Prostate gland (tissue), 2 donors: ENCODE results near the gene IFT22. TPM values are rescaled to one million over a fixed set of nuclear protein-coding genes. Genes with fewer than 3 reads are reported as not detected.

ENCODE experiments used
- DNase-seq: peaks from one replicate; pipeline ENCODE4 v3.0.0-alpha.2; 2019; ENCODE audit warnings: low spot score
- H3K27ac ChIP-seq, 2 donors: fragments of 200-600 bp; sonication (generic); 2 replicates each; pipeline ENCODE4 v1.5.1; 2017 to 2019
- H3K27me3 ChIP-seq: fragments of 200-600 bp; sonication (generic); replicated peaks from 2 replicates; pipeline ENCODE4 v1.5.1; 2019; ENCODE audit not compliant: insufficient read depth
- H3K36me3 ChIP-seq, 2 donors: fragments of 200-600 bp; sonication (generic); 1 replicate in 1 of 2; 2 replicates in 1 of 2; pipeline versions ENCODE4 v1.5.1 to v1.8.1; 2017 to 2019
- H3K4me1 ChIP-seq: fragments of 200-600 bp; sonication (generic); replicated peaks from 2 replicates; pipeline ENCODE4 v1.5.1; 2019
- H3K4me3 ChIP-seq, 2 donors: fragments of 200-600 bp; sonication (generic); 2 replicates each; pipeline ENCODE4 v1.5.1; 2017 to 2019
- H3K9me3 ChIP-seq: fragments of 200-600 bp; sonication (generic); 2 replicates; pipeline ENCODE4 v1.5.1; 2017
- CTCF ChIP-seq, 4 experiments: fragments of 200-600 bp in 2 of 4; fragments of 450-650 bp in 2 of 4; sonication (generic) in 2 of 4; IDR thresholded peaks; 1 replicate in 3 of 4; 2 replicates in 1 of 4; pipeline ENCODE4 v1.5.1; 2016 to 2019; ENCODE audit warnings: antibody characterized with exemption in 4 of 4, mild to moderate bottlenecking in 2 of 4, moderate library complexity in 2 of 4
- POLR2A ChIP-seq: fragments of 450-650 bp; IDR thresholded peaks from one replicate; pipeline ENCODE4 v1.6.1; 2016; ENCODE audit warnings: antibody characterized with exemption, mild to moderate bottlenecking
- POLR2AphosphoS5 ChIP-seq: sonication (generic); formaldehyde crosslinking; IDR thresholded peaks from one replicate; pipeline ENCODE4 v1.6.1; 2017; ENCODE audit warnings: antibody characterized with exemption
- WGBS: methylation state at CpG from one replicate; pipeline ENCODE4 v1.1.5; 2018; 5-methylcytosine and 5-hydroxymethylcytosine counted together
- intact Hi-C: fragments of 100-400 bp; cut with DNase I; formaldehyde crosslinking; loops from one replicate; pipeline ENCODE4 v1.14.2; 2022
- total RNA-seq, 2 donors: library from RNA; depleted of rRNA; stranded (reverse); fragments of >200 nt; gene quantifications; one replicate each; pipeline ENCODE4 v1.1.0, GENCODE V29; 2016

Gene IFT22
- total RNA-seq, 2 donors from 2014 or later = 24.7 to 37.7 TPM

DNA sequence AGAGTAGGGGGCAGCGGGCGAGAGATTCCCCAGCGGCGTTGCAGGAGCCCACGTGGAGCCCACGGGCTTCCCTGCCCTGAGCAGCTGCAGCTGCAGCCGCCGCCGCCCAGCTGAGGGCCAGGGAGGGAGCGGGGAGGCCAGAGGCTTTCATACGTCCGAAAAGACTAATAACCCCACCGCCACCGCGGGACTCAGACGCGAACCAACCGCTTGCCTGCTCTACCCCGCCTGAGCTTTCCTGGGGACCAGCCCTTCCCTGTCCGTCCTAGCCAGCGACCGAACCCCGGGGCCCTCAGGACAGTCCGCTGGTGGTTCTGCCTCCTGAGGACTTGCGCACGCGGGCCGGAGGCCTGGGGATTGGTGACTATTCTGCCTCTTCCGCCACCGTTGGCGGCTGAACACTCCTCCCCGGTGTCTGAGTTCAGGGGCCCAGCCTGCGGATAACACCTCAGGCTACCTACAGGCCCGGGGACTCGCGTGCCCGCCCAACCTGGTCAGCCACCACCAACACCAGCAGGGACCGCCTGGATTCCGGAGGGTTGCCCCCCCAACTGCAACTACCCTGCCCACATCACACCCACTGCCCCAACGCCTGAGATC, 18.4 kb downstream of the IFT22 start:
- no peak overlapping the region for H3K27ac ChIP-seq
- no peaks in the 10 kb centered on the region for H3K4me1 ChIP-seq
- WGBS = 16% methylated on average over 28 of the region's 40 CpGs
- TF ChIP-seq POLR2A (no peak), POLR2AphosphoS5 (no peak)
- no peaks in the 10 kb centered on the region for H3K9me3 ChIP-seq
- no peak overlapping the region for H3K4me3 ChIP-seq
- no peaks in the 10 kb centered on the region for H3K36me3 ChIP-seq
- no peak for DNase-seq
- H3K27me3 ChIP-seq = peaks cover 10% of the 10 kb centered on the region
- intact Hi-C loops = no loop called here

DNA sequence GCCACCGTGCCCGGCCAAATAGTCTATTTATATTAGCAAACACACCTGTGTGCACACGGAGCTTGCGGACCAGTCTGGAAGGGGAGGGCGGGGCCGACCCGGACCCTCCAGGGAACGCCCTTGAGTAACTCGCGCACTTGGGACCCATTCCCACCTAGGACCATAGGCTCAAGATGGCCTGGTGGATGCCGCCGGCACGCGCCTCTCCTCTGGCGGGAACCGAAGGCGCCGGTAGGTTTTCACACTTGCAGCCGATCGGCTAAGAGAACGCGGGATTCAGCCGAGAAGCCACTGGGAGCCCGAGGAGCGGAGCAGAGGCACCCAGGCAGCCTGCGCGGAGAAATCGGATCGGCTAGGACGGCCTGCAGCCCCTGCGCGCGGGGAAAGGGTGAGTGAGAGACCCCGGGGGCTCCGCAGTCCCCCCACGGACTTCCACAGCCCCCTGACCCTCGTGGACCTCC, 18.9 kb downstream of the IFT22 start:
- H3K27ac ChIP-seq = no peak overlapping the region
- peaks cover 10% of the 10 kb centered on the region for H3K27me3 ChIP-seq
- intact Hi-C loops = no loop called here
- H3K4me1 ChIP-seq = no peaks in the 10 kb centered on the region
- no peaks in the 10 kb centered on the region for H3K36me3 ChIP-seq
- no peak overlapping the region for H3K4me3 ChIP-seq
- DNase-seq = no peak
- 7% methylated on average over 27 of the region's 37 CpGs for WGBS
- H3K9me3 ChIP-seq = no peaks in the 10 kb centered on the region
- TF ChIP-seq POLR2AphosphoS5 (no peak), CTCF (IDR thresholded peaks at IDR 0.05) (no peak), POLR2A (no peak)

DNA sequence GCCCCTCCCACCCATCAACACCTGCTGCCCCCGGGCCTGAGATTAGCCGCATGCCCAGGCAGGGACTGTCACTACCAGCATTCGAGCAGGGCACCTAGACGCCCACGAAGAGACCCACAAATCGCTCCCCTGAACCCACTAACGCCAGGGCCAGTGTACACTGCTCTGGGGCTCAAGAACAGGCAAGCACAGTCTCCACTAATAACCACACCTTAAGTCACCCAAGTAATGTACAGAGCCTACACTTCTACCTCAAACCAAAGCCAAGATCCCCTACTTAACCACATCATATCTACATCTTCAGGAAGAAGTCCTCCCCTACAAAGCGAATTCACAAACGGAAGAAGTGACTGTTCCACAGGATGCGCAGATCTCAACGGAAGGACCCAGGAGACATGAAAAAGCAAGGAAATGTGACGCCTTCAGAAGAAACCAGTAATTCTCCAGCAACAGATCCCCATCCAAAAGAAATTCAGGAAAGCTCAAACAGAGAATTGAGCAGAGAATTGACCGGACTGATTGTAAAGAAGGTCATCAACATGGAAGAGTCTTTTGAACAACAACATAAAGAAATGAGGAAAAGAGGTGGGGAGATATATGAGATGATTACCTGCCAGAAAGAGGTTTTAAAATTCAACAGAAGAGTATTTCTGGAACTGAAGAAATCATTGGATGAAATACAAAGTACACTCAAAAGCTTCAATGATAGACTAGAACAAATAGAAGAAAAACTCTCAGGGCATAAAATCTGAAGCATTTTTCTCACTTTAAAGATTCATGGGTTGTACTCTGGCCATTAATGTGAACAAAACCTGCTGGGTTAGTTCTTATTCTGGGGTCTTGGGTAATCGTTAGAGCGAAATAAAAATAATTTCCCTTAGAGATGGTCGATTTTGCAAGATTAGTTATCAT, 20.9 kb downstream of the IFT22 start:
- Histone ChIP-seq H3K27ac (no peak overlapping the region), H3K27me3 (peaks cover 10% of the 10 kb centered on the region), H3K4me3 (no peak overlapping the region), H3K4me1 (no peaks in the 10 kb centered on the region), H3K9me3 (no peaks in the 10 kb centered on the region), H3K36me3 (no peaks in the 10 kb centered on the region)
- 69% methylated on average over 16 of the region's 16 CpGs for WGBS
- intact Hi-C loops = no loop called here
- TF ChIP-seq POLR2A (no peak), POLR2AphosphoS5 (no peak), CTCF (IDR thresholded peaks at IDR 0.05) (no peak)
- DNase-seq = no peak

- intact Hi-C loops = no loop called here
- no peaks in the 10 kb centered on the region for H3K4me1 ChIP-seq
- no peak overlapping the region for H3K4me3 ChIP-seq
- no peak for TF ChIP-seq POLR2AphosphoS5
- TF ChIP-seq POLR2A = no peak
- TF ChIP-seq CTCF (IDR thresholded peaks at IDR 0.05) = no peak
- no peaks in the 10 kb centered on the region for H3K36me3 ChIP-seq
- H3K9me3 ChIP-seq = no peaks in the 10 kb centered on the region
- WGBS = 7% methylated on average over 46 of the region's 72 CpGs
- H3K27ac ChIP-seq = no peak overlapping the region
- peaks cover 10% of the 10 kb centered on the region for H3K27me3 ChIP-seq
- no peak for DNase-seq
These were observed 21.8 kb downstream of the IFT22 start for GRCh38 chr7:101299511-101300464.

DNA sequence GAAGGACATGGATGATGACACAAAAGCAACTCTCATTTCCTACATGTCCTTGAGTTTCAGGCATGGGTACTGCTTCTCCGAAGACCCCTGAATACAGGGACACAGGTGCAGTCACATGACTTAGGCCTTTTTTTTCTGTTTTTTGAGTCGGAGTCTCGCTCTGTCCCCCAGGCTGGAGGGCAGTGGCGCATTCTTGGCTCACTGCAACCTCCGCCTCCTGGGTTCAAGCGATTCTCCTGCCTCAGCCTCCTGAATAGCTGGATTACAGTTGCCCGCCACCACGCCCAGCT, 26.8 kb downstream of the IFT22 start:
- TF ChIP-seq POLR2A (no peak), CTCF (IDR thresholded peaks at IDR 0.05) (no peak), POLR2AphosphoS5 (no peak)
- H3K36me3 ChIP-seq = no peaks in the 10 kb centered on the region
- 84% methylated on average over 8 of the region's 8 CpGs for WGBS
- no peaks in the 10 kb centered on the region for H3K4me1 ChIP-seq
- intact Hi-C loops = no loop called here
- no peak overlapping the region for H3K4me3 ChIP-seq
- H3K27me3 ChIP-seq = peaks cover 6% of the 10 kb centered on the region
- no peak for DNase-seq
- no peak overlapping the region for H3K27ac ChIP-seq
- H3K9me3 ChIP-seq = no peaks in the 10 kb centered on the region
